GM12878 (cell line): Measurements from ENCODE around the gene FTL.

Experiments
- BMI1 ChIP-seq: fragments of 450-650 bp; IDR thresholded peaks from 2 replicates; pipeline ENCODE4 v1.6.1; 2016; ENCODE audit warnings: mild to moderate bottlenecking, moderate library complexity, borderline replicate concordance
- CTCF ChIP-seq, 3 experiments: IDR thresholded peaks in 2 of 3; conservative IDR thresholded peaks in 1 of 3; 2 replicates each; pipeline ENCODE4 v1.5.1; 2011; ENCODE audit warnings: low read depth in 3 of 3, low read length in 3 of 3, mild to moderate bottlenecking in 3 of 3, control low read depth in 2 of 3, moderate library complexity in 2 of 3, inconsistent platforms in 1 of 3, mixed read lengths in 1 of 3; ENCODE audit not compliant: control insufficient read depth in 2 of 3, insufficient read depth in 1 of 3; ENCODE audit errors: extremely low read depth in 1 of 3
- EZH2 ChIP-seq: IDR thresholded peaks from 2 replicates; pipeline ENCODE4 v1.6.1; 2012; ENCODE audit warnings: low read depth, mild to moderate bottlenecking, control low read depth, inconsistent platforms, low read length, borderline replicate concordance; ENCODE audit not compliant: control insufficient read depth
- RCOR1 ChIP-seq: conservative IDR thresholded peaks from 2 replicates; pipeline ENCODE4 v1.6.1; 2012; ENCODE audit warnings: low read depth, low read length, improper control_type of control experiment
- SIX5 ChIP-seq: IDR thresholded peaks from 2 replicates; pipeline ENCODE4 v1.6.1; 2011; ENCODE audit warnings: mild to moderate bottlenecking, low read depth, low read length, moderate library complexity; ENCODE audit not compliant: severe bottlenecking
- TAF1 ChIP-seq: IDR thresholded peaks from 2 replicates; pipeline ENCODE4 v1.6.1; 2011; ENCODE audit warnings: mild to moderate bottlenecking, low read depth, low read length, borderline replicate concordance

- TF ChIP-seq EZH2 (no peak), CTCF (IDR thresholded peaks at IDR 0.05 in 2 of 3, conservative IDR thresholded peaks at IDR 0.05 in 1 of 3; ENCODE audit: control insufficient read depth in 2 of 3, extremely low read depth in 1 of 3, insufficient read depth in 1 of 3, low read depth in 3 of 3, low read length in 3 of 3) (no peak), SIX5 (no peak), RCOR1 (no peak), BMI1 (no peak), TAF1 (no peak)
These were observed 12.0 kb downstream of the FTL start for GRCh38 chr19:48977061-48977460.
